ENCODE results near the gene THSD7A.

Gene THSD7A

DNA sequence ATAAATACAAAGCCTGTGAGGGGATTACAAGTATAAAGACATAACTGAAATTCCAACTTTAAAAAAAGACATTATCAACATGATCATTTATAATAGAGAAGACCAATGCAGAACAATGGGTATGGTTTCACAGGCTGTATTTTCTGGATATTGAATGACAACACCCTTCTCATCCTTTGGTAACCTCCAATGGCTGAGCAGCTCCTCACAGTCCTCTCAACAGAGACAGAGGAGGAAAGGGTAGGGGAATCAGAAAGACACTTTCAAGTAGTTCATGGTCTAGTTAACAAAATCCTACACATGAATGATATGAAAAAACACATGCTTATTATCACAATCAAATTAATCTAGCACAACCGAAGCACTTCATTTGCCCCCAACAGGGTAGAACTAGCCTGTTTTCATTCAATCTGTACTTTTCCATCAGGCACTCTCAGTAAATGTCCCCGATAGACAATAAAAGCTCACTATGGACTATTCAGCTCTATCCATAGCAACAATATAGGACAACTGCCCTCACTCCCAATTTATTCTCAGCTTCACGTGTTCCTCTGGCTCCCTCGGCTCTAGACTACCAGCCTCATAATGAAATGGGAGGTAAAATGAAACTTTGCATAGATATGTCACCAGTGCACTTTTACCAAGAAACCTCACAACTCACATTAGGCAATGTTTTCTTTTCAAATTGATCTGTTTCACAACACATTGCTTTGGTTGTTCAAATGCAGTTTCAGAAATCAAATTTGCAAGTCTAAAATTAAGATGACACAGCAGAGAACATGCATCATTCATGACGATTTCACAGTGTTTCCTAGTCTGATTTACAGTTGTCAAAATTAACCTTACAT lies 211.4 kb downstream of the THSD7A start:
- H2AFZ ChIP-seq (ENCODE audit: low read length, unreplicated experiment) = no peak overlapping the region
- H3K79me2 ChIP-seq (ENCODE audit: control insufficient read depth, insufficient read depth, low read length, unreplicated experiment) = no peaks in the 10 kb centered on the region
- H3K27me3 ChIP-seq (ENCODE audit: insufficient read depth, low read length) = no peaks in the 10 kb centered on the region
- H3K27ac ChIP-seq (ENCODE audit: low read depth, low read length) = no peak overlapping the region
- no peaks in the 10 kb centered on the region for H3K36me3 ChIP-seq (ENCODE audit: insufficient read depth, low read length)
- no peaks in the 10 kb centered on the region for H3K4me1 ChIP-seq (ENCODE audit: control insufficient read depth, insufficient read depth, low read length, unreplicated experiment)
- H3K4me3 ChIP-seq (ENCODE audit: low read depth, low read length) = no peak overlapping the region

DNA sequence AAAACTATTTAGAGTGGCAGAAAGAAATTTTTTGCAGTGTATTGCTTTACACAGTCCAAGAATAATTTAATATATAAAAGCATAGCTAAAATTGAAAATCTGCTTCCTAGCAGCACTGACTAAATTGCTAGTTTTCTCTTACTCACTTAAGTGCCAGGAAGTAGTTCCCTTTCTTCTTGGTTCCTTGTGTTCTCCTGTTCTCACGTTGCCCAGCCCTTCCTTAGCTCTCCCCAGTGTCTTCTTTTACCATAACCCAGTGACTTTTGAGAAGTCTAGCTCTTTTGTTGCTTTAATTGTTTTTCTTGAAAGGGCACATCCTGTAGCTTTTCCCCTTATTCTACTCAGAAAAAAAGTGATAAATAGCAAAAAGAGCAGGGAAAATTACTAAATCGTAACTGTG lies 215.5 kb downstream of the THSD7A start:
- H3K4me1 ChIP-seq (ENCODE audit: control insufficient read depth, insufficient read depth, low read length, unreplicated experiment) = no peaks in the 10 kb centered on the region
- H3K4me3 ChIP-seq (ENCODE audit: low read depth, low read length) = no peak overlapping the region
- H3K79me2 ChIP-seq (ENCODE audit: control insufficient read depth, insufficient read depth, low read length, unreplicated experiment) = no peaks in the 10 kb centered on the region
- no peak overlapping the region for H3K27ac ChIP-seq (ENCODE audit: low read depth, low read length)
- H2AFZ ChIP-seq (ENCODE audit: low read length, unreplicated experiment) = no peak overlapping the region
- no peaks in the 10 kb centered on the region for H3K27me3 ChIP-seq (ENCODE audit: insufficient read depth, low read length)
- H3K36me3 ChIP-seq (ENCODE audit: insufficient read depth, low read length) = no peaks in the 10 kb centered on the region

DNA sequence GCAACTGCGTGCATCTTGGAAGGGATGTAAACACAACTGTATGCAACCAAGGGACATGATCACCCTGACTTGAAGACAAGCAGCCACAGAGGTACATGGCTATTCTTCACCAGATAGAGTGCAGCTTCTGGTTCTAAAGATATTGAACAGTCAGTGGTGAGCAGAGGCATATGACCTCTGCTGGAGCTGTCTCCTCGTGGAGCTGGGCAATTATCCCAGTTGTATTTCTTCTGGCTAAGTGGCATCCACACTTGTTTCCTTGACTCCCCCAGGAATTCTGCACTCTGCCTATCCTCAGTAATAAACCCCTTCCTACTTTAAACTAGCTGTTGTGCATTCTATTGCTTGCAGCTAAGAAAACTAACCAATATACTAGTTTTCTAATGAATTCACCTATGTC lies 216.8 kb downstream of the THSD7A start:
- Histone ChIP-seq H3K36me3 (ENCODE audit: insufficient read depth, low read length) (no peaks in the 10 kb centered on the region), H3K27me3 (ENCODE audit: insufficient read depth, low read length) (no peaks in the 10 kb centered on the region), H3K27ac (ENCODE audit: low read depth, low read length) (no peak overlapping the region), H3K79me2 (ENCODE audit: control insufficient read depth, insufficient read depth, low read length, unreplicated experiment) (no peaks in the 10 kb centered on the region), H3K4me3 (ENCODE audit: low read depth, low read length) (no peak overlapping the region), H2AFZ (ENCODE audit: low read length, unreplicated experiment) (no peak overlapping the region), H3K4me1 (ENCODE audit: control insufficient read depth, insufficient read depth, low read length, unreplicated experiment) (no peaks in the 10 kb centered on the region)

DNA sequence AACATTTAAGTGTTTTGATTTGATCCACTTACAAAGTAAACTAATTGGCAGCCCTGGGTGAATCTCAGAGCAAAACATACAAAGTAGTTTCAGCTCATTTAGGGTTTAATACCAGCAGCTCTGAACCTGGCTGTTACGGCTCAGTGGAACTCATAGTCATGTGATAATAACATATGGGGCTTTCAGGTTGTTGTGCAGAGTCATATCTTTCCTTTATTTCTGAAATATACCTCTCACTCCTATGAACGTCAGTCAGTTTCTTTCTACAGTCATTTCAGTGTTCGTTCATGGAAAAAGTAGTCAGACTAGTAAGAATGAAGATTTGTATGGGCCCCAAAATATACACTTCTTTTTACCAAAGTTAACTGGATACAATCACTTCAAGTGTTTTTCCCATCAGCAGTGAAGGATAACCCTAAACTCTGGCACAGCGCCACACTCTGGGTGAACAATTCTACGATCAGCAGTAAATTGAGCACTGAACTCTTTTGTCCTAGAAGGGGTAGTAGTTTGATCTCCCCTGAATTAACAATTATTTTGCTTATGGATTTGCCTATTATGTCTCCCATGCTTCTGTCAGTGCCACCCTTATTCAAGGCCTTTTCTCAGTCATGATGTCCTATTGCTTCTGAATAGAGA lies 218.6 kb downstream of the THSD7A start:
- H3K4me3 ChIP-seq (ENCODE audit: low read depth, low read length) = no peak overlapping the region
- H3K36me3 ChIP-seq (ENCODE audit: insufficient read depth, low read length) = no peaks in the 10 kb centered on the region
- H3K27ac ChIP-seq (ENCODE audit: low read depth, low read length) = no peak overlapping the region
- H3K79me2 ChIP-seq (ENCODE audit: control insufficient read depth, insufficient read depth, low read length, unreplicated experiment) = no peaks in the 10 kb centered on the region
- H3K4me1 ChIP-seq (ENCODE audit: control insufficient read depth, insufficient read depth, low read length, unreplicated experiment) = no peaks in the 10 kb centered on the region
- H2AFZ ChIP-seq (ENCODE audit: low read length, unreplicated experiment) = no peak overlapping the region
- no peaks in the 10 kb centered on the region for H3K27me3 ChIP-seq (ENCODE audit: insufficient read depth, low read length)

DNA sequence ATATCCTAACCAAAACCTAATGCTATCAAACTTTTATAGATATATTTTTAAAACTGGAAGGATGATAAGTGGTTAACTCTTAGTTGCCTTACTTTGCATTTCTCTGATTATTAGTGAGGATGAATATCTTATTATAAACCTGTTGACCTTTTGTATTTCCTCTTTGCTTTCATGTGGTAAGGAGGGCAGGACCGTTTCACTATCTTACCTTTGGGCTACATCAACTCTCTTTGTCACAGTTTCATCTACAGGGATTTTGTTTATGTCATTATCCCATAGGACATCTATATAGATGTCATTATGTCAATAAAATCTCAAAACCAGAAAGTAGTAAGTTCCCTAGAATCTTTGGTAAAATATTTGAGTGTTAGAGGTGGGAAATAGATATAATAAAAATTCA lies 219.3 kb downstream of the THSD7A start:
- Histone ChIP-seq H3K27ac (ENCODE audit: low read depth, low read length) (no peak overlapping the region), H3K79me2 (ENCODE audit: control insufficient read depth, insufficient read depth, low read length, unreplicated experiment) (no peaks in the 10 kb centered on the region), H3K4me1 (ENCODE audit: control insufficient read depth, insufficient read depth, low read length, unreplicated experiment) (no peaks in the 10 kb centered on the region), H3K27me3 (ENCODE audit: insufficient read depth, low read length) (no peaks in the 10 kb centered on the region), H3K36me3 (ENCODE audit: insufficient read depth, low read length) (no peaks in the 10 kb centered on the region), H3K4me3 (ENCODE audit: low read depth, low read length) (no peak overlapping the region), H2AFZ (ENCODE audit: low read length, unreplicated experiment) (no peak overlapping the region)

DNA sequence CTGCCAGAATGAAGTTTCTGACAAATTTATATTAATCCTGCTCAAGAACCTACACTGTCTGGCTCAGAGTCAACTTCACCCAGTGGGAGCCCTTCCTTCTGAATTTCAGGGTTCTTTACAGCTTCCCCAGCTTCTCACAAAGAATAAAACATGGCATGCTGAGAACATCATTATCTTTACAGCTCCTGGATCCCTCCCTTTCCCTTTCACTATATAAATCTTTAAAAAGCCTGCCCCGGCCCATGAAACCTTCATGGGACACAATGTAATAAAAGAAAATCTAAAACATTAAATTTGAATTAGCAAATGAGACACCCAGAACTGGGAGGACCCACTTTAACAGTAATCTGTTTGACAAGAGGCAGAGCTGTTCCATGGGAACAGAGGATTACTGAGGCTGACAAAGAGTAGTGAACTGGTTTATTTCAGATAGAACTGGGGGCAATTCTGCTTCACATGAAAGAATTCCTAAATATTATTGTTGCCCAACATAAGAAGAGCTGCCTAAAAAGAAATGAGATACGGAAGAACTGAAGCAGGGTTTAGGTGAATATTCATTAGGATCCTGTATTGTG lies 222.8 kb downstream of the THSD7A start:
- H3K27me3 ChIP-seq (ENCODE audit: insufficient read depth, low read length) = no peaks in the 10 kb centered on the region
- H3K4me3 ChIP-seq (ENCODE audit: low read depth, low read length) = no peak overlapping the region
- H2AFZ ChIP-seq (ENCODE audit: low read length, unreplicated experiment) = no peak overlapping the region
- H3K36me3 ChIP-seq (ENCODE audit: insufficient read depth, low read length) = no peaks in the 10 kb centered on the region
- H3K4me1 ChIP-seq (ENCODE audit: control insufficient read depth, insufficient read depth, low read length, unreplicated experiment) = no peaks in the 10 kb centered on the region
- no peaks in the 10 kb centered on the region for H3K79me2 ChIP-seq (ENCODE audit: control insufficient read depth, insufficient read depth, low read length, unreplicated experiment)
- H3K27ac ChIP-seq (ENCODE audit: low read depth, low read length) = no peak overlapping the region

DNA sequence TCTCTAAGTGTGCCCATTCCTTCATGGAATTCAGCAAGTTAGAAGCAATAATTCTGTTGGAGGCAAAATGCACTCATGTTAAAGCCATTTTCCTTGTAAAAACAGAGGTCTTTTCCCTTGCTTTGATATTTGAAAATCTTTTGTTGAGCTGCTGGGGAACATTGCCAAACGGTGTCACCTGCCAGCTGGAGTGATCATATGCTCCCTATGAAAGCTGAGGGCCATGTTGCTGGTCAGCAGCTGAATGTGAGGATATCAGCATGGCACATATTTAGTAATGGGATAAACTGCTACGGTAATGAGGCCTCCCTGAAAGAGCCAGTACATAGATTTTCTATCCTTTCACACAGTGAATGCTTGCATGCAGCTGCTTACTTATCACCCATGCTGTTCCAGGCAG lies 224.3 kb downstream of the THSD7A start:
- Histone ChIP-seq H3K27me3 (ENCODE audit: insufficient read depth, low read length) (no peaks in the 10 kb centered on the region), H3K4me1 (ENCODE audit: control insufficient read depth, insufficient read depth, low read length, unreplicated experiment) (no peaks in the 10 kb centered on the region), H2AFZ (ENCODE audit: low read length, unreplicated experiment) (no peak overlapping the region)

DNA sequence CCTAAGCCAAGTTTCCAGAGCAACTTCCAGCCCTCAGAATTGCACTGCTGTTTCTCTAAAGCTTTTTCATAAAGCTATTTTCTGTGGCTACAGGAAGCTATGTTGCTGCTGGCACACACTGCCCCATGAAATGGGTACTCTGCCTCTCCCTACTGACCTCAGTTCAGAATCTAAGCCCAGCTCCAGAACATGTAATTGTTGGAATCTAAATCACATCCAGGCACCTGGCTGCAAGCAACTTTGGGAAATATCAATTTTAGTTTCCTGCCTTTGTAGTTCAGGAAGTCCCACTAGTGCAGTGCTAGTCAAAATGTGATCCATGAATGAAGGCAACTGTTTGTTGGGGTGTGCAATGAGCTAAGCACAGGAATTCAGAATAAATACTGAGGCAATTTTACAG lies 226.2 kb downstream of the THSD7A start:
- Histone ChIP-seq H3K79me2 (ENCODE audit: control insufficient read depth, insufficient read depth, low read length, unreplicated experiment) (no peaks in the 10 kb centered on the region), H2AFZ (ENCODE audit: low read length, unreplicated experiment) (no peak overlapping the region), H3K4me1 (ENCODE audit: control insufficient read depth, insufficient read depth, low read length, unreplicated experiment) (no peaks in the 10 kb centered on the region), H3K36me3 (ENCODE audit: insufficient read depth, low read length) (no peaks in the 10 kb centered on the region), H3K4me3 (ENCODE audit: low read depth, low read length) (no peak overlapping the region), H3K27me3 (ENCODE audit: insufficient read depth, low read length) (no peaks in the 10 kb centered on the region), H3K27ac (ENCODE audit: low read depth, low read length) (no peak overlapping the region)

More for the DNA sequence above, 224.3 kb downstream of the THSD7A start:
- no peaks in the 10 kb centered on the region for H3K79me2 ChIP-seq (ENCODE audit: control insufficient read depth, insufficient read depth, low read length, unreplicated experiment)
- H3K4me3 ChIP-seq (ENCODE audit: low read depth, low read length) = no peak overlapping the region
- no peaks in the 10 kb centered on the region for H3K36me3 ChIP-seq (ENCODE audit: insufficient read depth, low read length)
- no peak overlapping the region for H3K27ac ChIP-seq (ENCODE audit: low read depth, low read length)

DNA sequence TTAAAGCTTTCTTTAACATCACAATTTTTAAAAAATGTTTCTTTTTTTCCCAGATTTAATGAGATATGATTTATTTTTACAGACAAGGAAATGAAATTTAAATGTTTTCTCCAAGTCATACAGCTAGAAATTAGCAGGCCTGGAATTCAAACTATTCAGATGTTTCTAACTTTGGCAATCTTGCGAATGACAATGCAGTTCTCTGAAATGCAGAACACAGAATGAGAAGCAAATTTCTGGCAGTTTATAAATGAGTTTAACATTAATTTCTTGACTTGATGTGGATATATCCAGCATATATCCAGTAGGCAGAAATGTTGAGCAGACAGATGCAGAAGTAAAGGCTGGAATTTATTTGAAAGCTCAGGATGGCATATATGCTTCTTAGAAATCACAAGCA lies 227.5 kb downstream of the THSD7A start:
- no peak overlapping the region for H3K4me3 ChIP-seq (ENCODE audit: low read depth, low read length)
- H2AFZ ChIP-seq (ENCODE audit: low read length, unreplicated experiment) = no peak overlapping the region
- H3K27ac ChIP-seq (ENCODE audit: low read depth, low read length) = no peak overlapping the region
- no peaks in the 10 kb centered on the region for H3K36me3 ChIP-seq (ENCODE audit: insufficient read depth, low read length)
- no peaks in the 10 kb centered on the region for H3K27me3 ChIP-seq (ENCODE audit: insufficient read depth, low read length)
- H3K4me1 ChIP-seq (ENCODE audit: control insufficient read depth, insufficient read depth, low read length, unreplicated experiment) = no peaks in the 10 kb centered on the region
- H3K79me2 ChIP-seq (ENCODE audit: control insufficient read depth, insufficient read depth, low read length, unreplicated experiment) = no peaks in the 10 kb centered on the region

DNA sequence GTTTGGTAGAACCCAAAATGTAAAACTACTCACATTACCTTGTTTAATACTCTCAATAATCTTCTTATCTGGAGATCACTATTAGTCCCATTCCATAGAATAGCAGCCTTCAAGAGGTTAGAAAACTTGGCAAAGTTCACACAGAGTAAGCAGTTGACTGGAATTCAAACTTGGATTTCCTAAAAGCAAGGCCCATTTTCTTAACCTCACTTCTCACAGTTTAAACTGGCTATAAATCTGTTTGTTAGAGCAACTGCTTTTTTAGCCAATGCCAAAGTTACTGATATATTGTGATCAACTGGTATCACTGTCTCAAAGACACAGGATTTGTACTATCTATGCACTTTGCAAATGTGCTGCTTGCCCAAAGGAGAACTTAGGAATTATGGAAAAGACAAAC lies 230.2 kb downstream of the THSD7A start:
- H3K4me1 ChIP-seq (ENCODE audit: control insufficient read depth, insufficient read depth, low read length, unreplicated experiment) = no peaks in the 10 kb centered on the region
- H3K27me3 ChIP-seq (ENCODE audit: insufficient read depth, low read length) = no peaks in the 10 kb centered on the region
- no peaks in the 10 kb centered on the region for H3K36me3 ChIP-seq (ENCODE audit: insufficient read depth, low read length)
- no peak overlapping the region for H3K27ac ChIP-seq (ENCODE audit: low read depth, low read length)
- H3K79me2 ChIP-seq (ENCODE audit: control insufficient read depth, insufficient read depth, low read length, unreplicated experiment) = no peaks in the 10 kb centered on the region
- H2AFZ ChIP-seq (ENCODE audit: low read length, unreplicated experiment) = no peak overlapping the region
- no peak overlapping the region for H3K4me3 ChIP-seq (ENCODE audit: low read depth, low read length)

DNA sequence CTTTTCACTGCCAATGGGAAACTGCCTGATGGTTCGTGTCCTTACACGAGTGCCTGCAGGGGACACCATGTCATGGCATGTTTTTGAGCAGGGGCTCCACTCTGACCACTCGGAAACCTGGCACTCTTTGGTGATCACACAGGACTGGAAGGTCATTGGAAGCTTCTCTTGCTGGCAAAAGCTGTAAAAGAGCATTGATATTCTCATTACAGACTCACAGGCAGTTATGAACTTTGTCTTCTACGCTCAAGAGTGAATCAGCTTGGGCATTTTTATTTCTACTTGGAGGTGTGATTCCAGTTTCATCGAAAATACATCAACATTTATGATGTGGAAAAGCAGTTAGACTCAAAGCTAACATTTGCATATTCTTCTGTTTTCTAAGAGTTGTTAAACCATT lies 238.7 kb downstream of the THSD7A start:
- H3K4me1 ChIP-seq (ENCODE audit: control insufficient read depth, insufficient read depth, low read length, unreplicated experiment) = no peaks in the 10 kb centered on the region
- H2AFZ ChIP-seq (ENCODE audit: low read length, unreplicated experiment) = no peak overlapping the region
- no peaks in the 10 kb centered on the region for H3K36me3 ChIP-seq (ENCODE audit: insufficient read depth, low read length)
- H3K27me3 ChIP-seq (ENCODE audit: insufficient read depth, low read length) = no peaks in the 10 kb centered on the region
- no peak overlapping the region for H3K4me3 ChIP-seq (ENCODE audit: low read depth, low read length)
- H3K27ac ChIP-seq (ENCODE audit: low read depth, low read length) = no peak overlapping the region
- H3K79me2 ChIP-seq (ENCODE audit: control insufficient read depth, insufficient read depth, low read length, unreplicated experiment) = no peaks in the 10 kb centered on the region
